Cardiac fibroblast (primary cell): Measurements from ENCODE around the gene RAD51AP2.
A peak's percentile ranks its signal among the peaks of the same experiment; 100 is the strongest.

ENCODE experiments used
- DNase-seq, 2 donors: peaks; one replicate each; pipeline versions ENCODE4 v3.0.0 to v3.0.0-alpha.2; 2010; ENCODE audit warnings: low read depth in 2 of 2
- H3K4me3 ChIP-seq, 2 donors: replicated peaks in 1 of 2; 1 replicate in 1 of 2; 2 replicates in 1 of 2; pipeline ENCODE4 v1.5.1; 2011; ENCODE audit warnings: low read depth in 2 of 2, low read length in 2 of 2, mild to moderate bottlenecking in 2 of 2, moderate library complexity in 1 of 2
- CTCF ChIP-seq: IDR thresholded peaks from one replicate; pipeline ENCODE4 v1.5.1; 2011; ENCODE audit warnings: low read depth, mild to moderate bottlenecking, low read length, inconsistent platforms

The RAD51AP2 gene

GRCh38 chr2:17538022-17538843, 20.0 kb upstream of the RAD51AP2 start:
- DNase-seq: peak; percentile 26 to 51
- no peak for TF ChIP-seq CTCF
- peak overlapping the region; percentile 35 to 51 for H3K4me3 ChIP-seq

- DNase-seq: no peak
- H3K4me3 ChIP-seq: no peak overlapping the region
- TF ChIP-seq CTCF: no peak
These were observed 18.2 kb upstream of the RAD51AP2 start for GRCh38 chr2:17536416-17536815.

- TF ChIP-seq CTCF: no peak
- H3K4me3 ChIP-seq: no peak overlapping the region
These were observed 15.3 kb upstream of the RAD51AP2 start for GRCh38 chr2:17533546-17533945.

GRCh38 chr2:17529771-17530170, 11.5 kb upstream of the RAD51AP2 start:
- no peak for DNase-seq
- no peak overlapping the region for H3K4me3 ChIP-seq
- TF ChIP-seq CTCF: no peak

More at GRCh38 chr2:17533546-17533945, 15.3 kb upstream of the RAD51AP2 start:
- no peak for DNase-seq

- TF ChIP-seq CTCF: no peak
- DNase-seq: no peak
- no peak overlapping the region for H3K4me3 ChIP-seq
These were observed 4.1 kb upstream of the RAD51AP2 start for GRCh38 chr2:17522303-17522702.

- DNase-seq: no peak
- TF ChIP-seq CTCF: no peak
- no peak overlapping the region for H3K4me3 ChIP-seq
These were observed 3.4 kb upstream of the RAD51AP2 start for GRCh38 chr2:17521621-17522020.
